ENCODE measurements around the gene CHPF.

The CHPF gene

DNA sequence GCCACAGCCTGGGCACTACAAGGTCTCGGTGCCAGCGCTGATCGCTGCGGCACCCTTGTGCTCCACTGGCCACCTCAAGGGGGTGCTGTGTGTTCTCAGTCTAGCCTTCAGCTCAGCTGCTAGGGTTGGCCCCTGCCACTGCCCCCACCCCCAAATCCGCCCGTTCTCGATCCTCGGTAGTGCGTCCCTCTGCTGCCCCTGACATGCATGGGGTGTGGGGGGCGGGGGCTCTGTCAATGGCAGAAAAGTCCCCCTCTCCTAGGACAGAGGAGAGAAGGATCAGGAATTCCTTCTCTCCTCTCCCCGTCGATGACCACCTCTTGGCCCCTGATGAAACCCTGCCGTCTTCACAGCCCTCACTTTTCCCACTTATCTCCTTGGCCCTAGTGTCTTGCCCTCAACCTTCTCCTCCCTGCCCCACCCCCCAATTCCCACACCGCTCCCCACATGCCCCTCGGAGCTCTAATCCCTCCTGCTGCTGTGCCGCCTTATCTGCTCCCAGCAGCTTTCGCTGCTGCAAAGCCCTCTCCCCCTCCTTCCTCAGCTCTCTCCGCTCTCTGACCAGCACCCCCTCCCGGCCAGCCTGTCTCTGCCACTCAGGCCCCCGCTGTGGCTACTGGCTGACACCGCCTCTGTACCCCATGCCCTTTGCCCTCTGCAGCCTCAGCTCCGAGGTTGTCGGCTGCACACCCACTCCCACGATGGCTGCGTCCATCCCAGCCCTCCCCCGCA, 33.7 kb downstream of the CHPF start:
- TF ChIP-seq, protein P1, sequence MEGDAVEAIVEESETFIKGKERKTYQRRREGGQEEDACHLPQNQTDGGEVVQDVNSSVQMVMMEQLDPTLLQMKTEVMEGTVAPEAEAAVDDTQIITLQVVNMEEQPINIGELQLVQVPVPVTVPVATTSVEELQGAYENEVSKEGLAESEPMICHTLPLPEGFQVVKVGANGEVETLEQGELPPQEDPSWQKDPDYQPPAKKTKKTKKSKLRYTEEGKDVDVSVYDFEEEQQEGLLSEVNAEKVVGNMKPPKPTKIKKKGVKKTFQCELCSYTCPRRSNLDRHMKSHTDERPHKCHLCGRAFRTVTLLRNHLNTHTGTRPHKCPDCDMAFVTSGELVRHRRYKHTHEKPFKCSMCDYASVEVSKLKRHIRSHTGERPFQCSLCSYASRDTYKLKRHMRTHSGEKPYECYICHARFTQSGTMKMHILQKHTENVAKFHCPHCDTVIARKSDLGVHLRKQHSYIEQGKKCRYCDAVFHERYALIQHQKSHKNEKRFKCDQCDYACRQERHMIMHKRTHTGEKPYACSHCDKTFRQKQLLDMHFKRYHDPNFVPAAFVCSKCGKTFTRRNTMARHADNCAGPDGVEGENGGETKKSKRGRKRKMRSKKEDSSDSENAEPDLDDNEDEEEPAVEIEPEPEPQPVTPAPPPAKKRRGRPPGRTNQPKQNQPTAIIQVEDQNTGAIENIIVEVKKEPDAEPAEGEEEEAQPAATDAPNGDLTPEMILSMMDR (IDR thresholded peaks at IDR 0.05), result peak; percentile 72

DNA sequence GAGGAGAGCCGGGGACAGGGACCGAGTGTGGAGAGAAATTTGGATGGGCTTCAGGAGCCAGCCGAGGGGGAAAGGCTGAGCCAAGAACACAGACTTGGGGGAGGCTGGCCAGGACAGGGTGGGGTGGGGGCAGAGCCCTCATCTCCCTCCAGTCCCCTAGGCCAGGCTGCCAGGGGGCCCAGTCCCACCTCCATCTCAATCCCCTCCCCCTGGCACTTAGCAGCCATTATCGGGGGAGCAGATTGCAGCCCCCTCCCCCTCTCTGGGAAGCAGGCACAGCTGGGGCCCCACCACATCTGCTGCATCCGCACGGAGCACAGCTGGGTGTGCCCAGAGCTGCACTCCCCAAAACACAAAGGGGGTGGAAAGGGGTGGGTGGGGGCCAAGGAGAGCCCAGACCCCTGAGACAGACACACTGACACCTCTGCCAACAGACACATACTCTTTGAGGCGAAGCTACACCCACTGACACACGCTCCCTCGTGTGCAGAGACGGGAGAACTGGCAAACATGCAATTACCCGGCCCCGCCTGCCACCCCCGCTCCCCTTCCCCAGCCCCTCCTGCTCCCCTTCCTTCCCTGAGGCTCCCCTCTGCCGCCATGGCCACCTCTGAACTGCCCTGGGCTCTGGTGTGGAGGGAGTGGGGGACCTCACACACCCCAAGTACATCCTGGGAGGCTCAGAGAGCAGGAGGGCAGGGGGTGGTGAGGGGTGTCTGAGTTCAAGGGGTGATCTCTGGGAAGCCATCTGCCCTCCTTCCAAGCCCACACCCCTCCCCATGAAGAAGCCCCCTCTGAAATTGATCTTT, 34.4 kb downstream of the CHPF start:
- TF ChIP-seq, protein P1 (IDR thresholded peaks at IDR 0.05), result no peak

DNA sequence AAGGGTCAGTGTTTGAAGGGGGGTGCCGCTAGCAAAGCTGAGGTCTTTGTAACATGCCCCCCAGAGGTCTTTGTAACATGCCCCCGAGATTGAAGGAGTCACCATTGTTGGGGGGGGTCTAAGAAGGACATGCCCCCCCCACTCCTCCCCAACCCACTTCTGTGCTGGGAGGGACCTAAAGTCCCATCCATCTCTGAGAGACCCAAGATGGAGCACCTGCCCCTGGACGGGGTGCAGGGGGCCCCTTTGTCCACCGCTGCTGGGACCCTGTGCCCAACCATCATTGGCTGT, 35.2 kb downstream of the CHPF start:
- TF ChIP-seq, protein P1 (IDR thresholded peaks at IDR 0.05), result no peak

DNA sequence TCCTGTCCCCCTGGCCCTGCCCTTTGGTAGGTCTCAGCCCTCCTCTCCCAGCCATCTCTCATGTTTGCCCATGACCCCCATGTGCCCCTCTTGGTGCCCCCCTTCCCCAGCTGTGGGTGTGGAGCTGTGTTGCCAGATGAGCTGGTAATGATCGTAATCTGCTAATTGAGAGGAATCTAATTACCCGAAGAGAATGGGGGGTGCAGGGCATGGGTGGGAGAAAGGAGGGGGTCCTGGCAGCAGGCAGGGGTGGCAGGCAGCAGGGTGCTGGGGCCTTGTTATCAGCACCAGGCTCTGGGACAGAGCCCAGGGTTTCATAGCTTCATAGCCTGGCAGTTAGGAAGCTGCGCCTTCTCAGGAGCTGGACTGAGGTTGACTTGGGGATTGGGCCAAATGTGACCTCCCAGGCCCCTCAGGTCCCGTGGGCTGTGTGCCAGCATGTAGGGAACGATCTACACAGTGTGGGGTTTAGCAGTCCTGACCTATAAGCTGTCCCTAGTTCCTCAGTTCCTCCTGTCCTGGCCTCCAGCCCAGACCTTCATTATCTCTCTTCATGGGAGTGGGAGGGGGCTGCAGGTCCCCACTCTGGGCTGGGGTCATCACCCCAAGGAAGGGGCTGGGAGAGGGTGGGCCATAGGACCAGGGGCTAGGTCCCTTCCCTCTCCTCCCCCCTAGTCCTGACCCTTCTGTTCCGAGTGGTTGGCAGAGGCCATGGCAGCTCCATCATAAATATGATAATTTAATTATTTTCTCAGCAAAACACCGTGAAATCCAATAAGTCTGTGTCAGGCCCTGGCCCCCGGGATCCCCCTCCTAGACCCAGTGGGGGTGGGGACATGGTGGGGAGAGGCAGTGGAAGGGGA, 35.8 kb downstream of the CHPF start:
- TF ChIP-seq, protein P1 (IDR thresholded peaks at IDR 0.05), result no peak

DNA sequence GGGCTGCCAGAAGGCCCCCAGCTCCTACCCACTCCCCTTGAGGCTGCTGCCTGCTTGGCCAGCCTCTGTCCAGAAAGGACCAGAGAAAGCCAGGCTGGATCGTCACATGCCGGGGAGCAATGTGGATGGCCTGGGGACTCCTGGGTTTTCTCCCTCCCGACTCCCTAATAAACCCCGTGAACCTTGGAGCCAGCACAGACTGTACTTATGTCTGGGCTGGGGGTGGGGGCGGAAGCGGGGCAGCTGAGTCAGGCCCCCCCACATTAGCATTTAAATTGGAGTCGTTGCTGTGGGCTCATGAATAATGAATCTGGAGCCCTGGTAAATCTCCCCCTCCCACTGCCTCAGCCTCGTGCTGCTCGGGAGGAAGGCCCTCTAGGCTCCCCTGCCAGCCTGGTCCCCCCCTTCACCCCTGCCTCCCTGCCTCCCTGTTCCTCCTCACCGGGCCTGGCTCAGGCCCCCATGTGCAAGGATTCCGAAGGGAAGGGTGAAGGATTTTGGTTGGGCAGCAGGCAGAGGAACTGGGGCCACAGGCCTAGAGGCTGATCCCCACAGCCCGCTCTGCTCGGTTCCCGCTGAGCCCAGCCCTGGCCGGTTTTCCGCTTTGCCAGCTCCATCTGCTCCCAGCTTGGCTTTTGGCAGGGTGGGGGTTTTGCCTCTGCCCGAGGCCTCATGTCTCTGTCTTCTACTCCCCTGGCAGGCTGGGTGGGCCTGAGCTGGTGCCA, 36.6 kb downstream of the CHPF start:
- TF ChIP-seq, protein P1 (IDR thresholded peaks at IDR 0.05), result no peak

DNA sequence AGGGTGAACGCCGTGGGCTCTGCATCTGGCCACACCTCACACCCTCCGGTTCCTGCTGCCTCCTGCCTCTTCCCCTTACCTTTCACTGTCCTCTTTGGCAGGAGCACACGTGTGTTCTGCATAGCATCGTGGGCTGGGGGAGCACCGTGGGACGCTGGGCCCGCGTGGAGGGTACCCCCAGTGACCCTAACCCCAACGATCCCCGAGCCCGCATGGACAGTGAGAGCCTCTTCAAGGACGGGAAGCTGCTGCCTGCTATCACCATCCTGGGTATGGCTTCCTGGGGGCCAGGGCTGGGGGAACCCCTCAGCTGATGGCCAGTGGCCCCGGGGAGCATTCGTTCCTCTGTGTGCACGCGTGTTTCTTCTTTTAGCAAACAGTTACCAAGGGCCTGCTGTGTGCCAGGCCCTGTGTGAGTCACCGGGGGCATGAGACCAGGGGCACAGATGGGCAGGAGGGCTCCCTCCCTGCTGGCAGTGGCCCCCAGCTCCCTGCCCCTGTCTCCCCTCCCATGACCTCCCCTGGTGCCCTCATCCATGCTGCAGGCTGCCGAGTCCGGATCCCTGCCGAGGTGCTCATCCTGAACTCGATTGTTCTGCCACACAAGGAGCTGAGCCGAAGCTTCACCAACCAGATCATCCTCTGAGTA, 37.3 kb downstream of the CHPF start:
- TF ChIP-seq, protein P1 (IDR thresholded peaks at IDR 0.05), result no peak

Data from LNCAP (cell line).